Measurements from ENCODE around the gene RTN4.

The RTN4 gene

DNA sequence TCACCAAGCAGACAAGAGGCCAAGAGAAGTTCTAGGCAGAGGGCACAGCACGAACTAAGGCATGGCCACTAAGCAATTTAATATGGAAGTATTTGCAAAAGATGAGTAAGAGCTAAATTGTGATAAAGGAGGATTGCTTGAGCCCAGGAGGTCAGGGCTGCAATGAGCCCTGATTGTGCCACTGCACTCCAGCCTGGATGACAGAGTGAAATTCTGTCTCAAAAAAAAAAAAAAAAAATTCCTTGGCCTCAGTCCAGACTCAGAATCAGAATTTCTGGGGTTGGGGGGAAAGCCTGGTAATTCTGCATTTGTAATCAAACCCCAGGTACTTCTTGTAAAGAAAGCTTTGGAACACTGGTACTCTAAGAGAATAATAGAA, 46.8 kb upstream of the RTN4 start:
- no peak for TF ChIP-seq EGR1 (IDR thresholded peaks at IDR 0.05)
- TF ChIP-seq, protein P1, sequence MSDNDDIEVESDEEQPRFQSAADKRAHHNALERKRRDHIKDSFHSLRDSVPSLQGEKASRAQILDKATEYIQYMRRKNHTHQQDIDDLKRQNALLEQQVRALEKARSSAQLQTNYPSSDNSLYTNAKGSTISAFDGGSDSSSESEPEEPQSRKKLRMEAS (IDR thresholded peaks at IDR 0.05), result no peak
- no peak for TF ChIP-seq ZBTB7A (IDR thresholded peaks at IDR 0.05; ENCODE audit: low read depth)
- no peak for TF ChIP-seq NFIC (IDR thresholded peaks at IDR 0.05)
- TF ChIP-seq REST (IDR thresholded peaks at IDR 0.05; ENCODE audit: low read depth), result no peak
- no peak for TF ChIP-seq CREB1 (IDR thresholded peaks at IDR 0.05; ENCODE audit: low read depth)
- TF ChIP-seq EP300 (IDR thresholded peaks at IDR 0.05; ENCODE audit: borderline replicate concordance), result no peak
- TF ChIP-seq FOXM1 (IDR thresholded peaks at IDR 0.05; ENCODE audit: borderline replicate concordance, low read depth), result no peak
- TF ChIP-seq TCF12 (IDR thresholded peaks at IDR 0.05; ENCODE audit: low read depth), result no peak
- TF ChIP-seq RAD21 (IDR thresholded peaks at IDR 0.05; ENCODE audit: low read depth), result no peak
- TF ChIP-seq CEBPB (IDR thresholded peaks at IDR 0.05), result no peak
- no peak for TF ChIP-seq YY1 (IDR thresholded peaks at IDR 0.05; ENCODE audit: low read depth)
- TF ChIP-seq, protein P2, sequence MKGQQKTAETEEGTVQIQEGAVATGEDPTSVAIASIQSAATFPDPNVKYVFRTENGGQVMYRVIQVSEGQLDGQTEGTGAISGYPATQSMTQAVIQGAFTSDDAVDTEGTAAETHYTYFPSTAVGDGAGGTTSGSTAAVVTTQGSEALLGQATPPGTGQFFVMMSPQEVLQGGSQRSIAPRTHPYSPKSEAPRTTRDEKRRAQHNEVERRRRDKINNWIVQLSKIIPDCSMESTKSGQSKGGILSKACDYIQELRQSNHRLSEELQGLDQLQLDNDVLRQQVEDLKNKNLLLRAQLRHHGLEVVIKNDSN (IDR thresholded peaks at IDR 0.05), result no peak

GRCh38 chr2:55096586-55096985, 46.3 kb upstream of the RTN4 start:
- TF ChIP-seq TCF12 (IDR thresholded peaks at IDR 0.05; ENCODE audit: low read depth), result no peak
- no peak for TF ChIP-seq EP300 (IDR thresholded peaks at IDR 0.05; ENCODE audit: borderline replicate concordance)
- no peak for TF ChIP-seq EGR1 (IDR thresholded peaks at IDR 0.05)
- TF ChIP-seq ZBTB7A (IDR thresholded peaks at IDR 0.05; ENCODE audit: low read depth), result no peak
- TF ChIP-seq RAD21 (IDR thresholded peaks at IDR 0.05; ENCODE audit: low read depth), result no peak
- no peak for TF ChIP-seq NFIC (IDR thresholded peaks at IDR 0.05)

DNA sequence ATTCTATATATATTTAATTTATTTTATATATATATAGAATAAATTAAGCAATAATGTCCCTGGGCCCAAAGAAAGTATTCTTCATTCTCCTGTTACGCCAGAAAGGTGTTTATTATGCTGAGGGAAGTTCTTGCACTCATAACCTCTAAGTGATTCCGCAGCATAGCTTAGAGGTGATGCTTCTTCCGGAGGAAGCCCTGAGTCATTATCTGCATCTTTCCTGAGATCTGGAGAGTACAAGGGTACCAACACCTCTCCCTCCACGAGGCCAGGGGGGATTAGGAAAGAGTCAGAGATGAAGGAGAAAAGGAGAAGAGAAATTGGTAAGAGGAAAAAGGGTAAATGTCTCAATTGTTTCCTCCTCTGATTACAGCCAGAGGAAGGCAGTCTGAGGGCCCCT, 43.1 kb upstream of the RTN4 start:
- TF ChIP-seq, protein P2 (IDR thresholded peaks at IDR 0.05), result no peak
- no peak for TF ChIP-seq TAF1 (IDR thresholded peaks at IDR 0.05; ENCODE audit: low read depth)
- TF ChIP-seq FOXM1 (IDR thresholded peaks at IDR 0.05; ENCODE audit: borderline replicate concordance, low read depth), result no peak
- TF ChIP-seq REST (IDR thresholded peaks at IDR 0.05; ENCODE audit: low read depth), result no peak
- TF ChIP-seq, protein P1 (IDR thresholded peaks at IDR 0.05), result no peak
- no peak for TF ChIP-seq TCF12 (IDR thresholded peaks at IDR 0.05; ENCODE audit: low read depth)
- no peak for TF ChIP-seq YY1 (IDR thresholded peaks at IDR 0.05; ENCODE audit: low read depth)
- no peak for TF ChIP-seq NFIC (IDR thresholded peaks at IDR 0.05)
- no peak for TF ChIP-seq ZBTB7A (IDR thresholded peaks at IDR 0.05; ENCODE audit: low read depth)
- TF ChIP-seq CEBPB (IDR thresholded peaks at IDR 0.05), result no peak
- TF ChIP-seq EP300 (IDR thresholded peaks at IDR 0.05; ENCODE audit: borderline replicate concordance), result no peak
- TF ChIP-seq CREB1 (IDR thresholded peaks at IDR 0.05; ENCODE audit: low read depth), result no peak
- no peak for TF ChIP-seq EGR1 (IDR thresholded peaks at IDR 0.05)
- no peak for TF ChIP-seq TEAD4 (IDR thresholded peaks at IDR 0.05)
- no peak for TF ChIP-seq RAD21 (IDR thresholded peaks at IDR 0.05; ENCODE audit: low read depth)

DNA sequence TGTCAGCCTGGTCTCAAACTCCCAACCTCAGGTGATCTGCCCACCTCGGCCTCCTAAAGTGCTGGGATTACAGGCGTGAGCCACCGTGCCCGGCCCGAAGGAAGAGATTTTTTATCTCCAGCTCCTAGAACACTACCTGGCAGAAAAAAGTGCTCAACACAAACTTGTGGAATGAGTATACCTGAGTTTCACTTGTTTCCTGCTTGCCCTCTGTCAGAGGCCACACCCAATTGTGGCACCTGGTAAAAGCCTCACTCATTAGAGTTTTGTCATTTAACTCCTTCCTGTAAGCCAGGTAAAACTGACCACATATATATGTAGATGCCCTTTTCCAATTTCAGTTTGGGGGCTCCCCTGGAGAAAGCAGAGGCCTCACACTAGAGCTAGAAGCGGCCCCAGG, 42.2 kb upstream of the RTN4 start:
- TF ChIP-seq TAF1 (IDR thresholded peaks at IDR 0.05; ENCODE audit: low read depth), result no peak
- no peak for TF ChIP-seq TCF12 (IDR thresholded peaks at IDR 0.05; ENCODE audit: low read depth)
- TF ChIP-seq EP300 (IDR thresholded peaks at IDR 0.05; ENCODE audit: borderline replicate concordance), result no peak
- TF ChIP-seq, protein P1 (IDR thresholded peaks at IDR 0.05), result no peak
- TF ChIP-seq, protein P2 (IDR thresholded peaks at IDR 0.05), result no peak
- TF ChIP-seq NFIC (IDR thresholded peaks at IDR 0.05), result no peak
- TF ChIP-seq RAD21 (IDR thresholded peaks at IDR 0.05; ENCODE audit: low read depth), result no peak
- TF ChIP-seq CREB1 (IDR thresholded peaks at IDR 0.05; ENCODE audit: low read depth), result no peak
- TF ChIP-seq ZBTB7A (IDR thresholded peaks at IDR 0.05; ENCODE audit: low read depth), result no peak
- no peak for TF ChIP-seq TEAD4 (IDR thresholded peaks at IDR 0.05)

DNA sequence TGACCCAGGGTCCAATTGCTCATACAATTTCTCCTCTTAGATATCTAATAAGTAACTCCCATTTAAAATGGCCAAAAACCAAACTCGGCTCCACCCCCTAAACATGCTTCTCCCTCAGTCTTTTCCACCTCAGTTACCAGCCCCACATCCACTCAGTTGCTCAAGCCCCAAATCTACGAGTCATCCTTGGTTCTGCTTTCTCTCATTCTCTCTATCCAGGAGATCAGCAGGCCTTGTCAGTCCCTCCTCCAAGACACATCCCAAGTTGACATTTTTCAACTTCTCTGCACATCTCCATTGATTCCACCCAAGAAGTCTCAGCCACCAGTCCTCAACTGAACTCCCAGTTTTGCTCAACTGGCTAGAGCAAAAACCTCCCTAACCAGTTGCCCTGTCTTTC, 40.5 kb upstream of the RTN4 start:
- no peak for TF ChIP-seq FOXM1 (IDR thresholded peaks at IDR 0.05; ENCODE audit: borderline replicate concordance, low read depth)

DNA sequence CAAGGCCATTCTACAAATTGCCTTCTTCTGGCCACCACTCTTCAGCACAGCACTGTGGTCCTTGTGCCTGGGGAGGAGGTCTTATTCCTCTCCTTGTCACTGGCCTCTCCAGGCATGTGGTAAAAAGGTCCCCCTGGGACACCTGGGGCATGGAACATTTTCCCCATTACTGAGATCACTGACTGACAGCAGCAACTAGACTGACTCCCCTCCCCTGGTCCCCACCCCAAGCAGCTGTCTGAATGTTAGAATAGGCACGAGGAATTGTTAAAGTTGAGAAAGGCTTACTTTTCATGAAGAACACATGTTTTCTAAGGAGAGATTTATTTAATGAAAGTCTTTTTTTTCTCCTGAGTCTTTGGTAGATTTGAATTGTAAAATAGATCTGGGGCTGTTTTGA, 39.5 kb upstream of the RTN4 start:
- TF ChIP-seq TEAD4 (IDR thresholded peaks at IDR 0.05) (no peak), EP300 (IDR thresholded peaks at IDR 0.05; ENCODE audit: borderline replicate concordance) (no peak)
